ENCODE measurements around the gene CDC42SE2. TPM values are rescaled to one million over a fixed set of nuclear protein-coding genes. Genes with fewer than 3 reads are reported as not detected.
"Not testable (repeated sequence)": the region's sequence is repeated elsewhere in the genome, so short reads cannot be mapped to it uniquely, and the experiment has no call there.

CDC42SE2 gene
- total RNA-seq, 2 donors from 2014 or later, result 84.6 to 102 TPM

DNA sequence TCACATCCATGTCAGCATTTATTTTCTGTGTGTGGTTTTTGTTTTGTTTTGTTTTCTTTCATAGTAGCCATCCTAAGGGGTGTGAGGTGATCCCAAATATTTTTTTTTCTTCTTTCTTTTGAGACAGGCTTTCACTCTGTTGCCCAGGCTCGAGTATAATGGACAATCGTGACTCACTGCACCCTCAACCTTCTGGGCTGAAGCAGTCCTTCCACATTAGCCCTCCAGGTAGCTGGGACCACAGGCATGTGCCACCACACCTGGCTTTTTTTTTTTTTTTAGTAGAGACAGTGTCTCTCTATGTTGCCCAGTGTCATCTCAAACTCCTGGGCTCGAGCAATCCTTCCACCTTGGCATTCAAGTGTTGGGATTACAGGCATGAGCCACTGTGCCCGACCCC lies 59.1 kb downstream of the CDC42SE2 start:
- no peak for DNase-seq (ENCODE audit: low spot score in 2 of 2)
- Mint-ChIP-seq H3K36me3 (peaks cover 0 to 57% of the 10 kb centered on the region in 2 donors), H3K27ac (peak overlapping the region; percentile 50 to 81), H3K9me3 (no peaks in the 10 kb centered on the region)
- no peak for ATAC-seq

DNA sequence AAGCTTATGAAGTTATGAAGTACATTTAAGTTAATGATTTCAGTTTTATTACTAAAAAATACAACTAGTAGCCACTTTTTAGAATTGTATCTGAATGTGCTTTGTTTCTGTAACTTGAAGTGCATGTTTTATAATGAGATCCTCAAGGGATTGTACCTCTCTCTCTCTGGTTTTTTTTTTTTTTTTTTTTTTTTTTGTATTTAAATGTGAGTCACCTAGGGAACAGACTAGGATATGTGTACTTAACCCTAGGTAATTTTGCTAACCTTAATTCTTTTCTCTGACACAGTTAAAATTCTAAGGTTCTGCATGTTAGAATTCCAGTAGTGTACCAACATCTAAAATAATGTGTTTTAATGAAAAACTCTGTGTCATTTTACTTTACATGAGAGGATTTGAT lies 59.5 kb downstream of the CDC42SE2 start:
- H3K27ac Mint-ChIP-seq, result peak overlapping the region; percentile 50 to 77

GRCh38 chr5:131324303-131324702 lies 60.5 kb downstream of the CDC42SE2 start:
- H3K27ac Mint-ChIP-seq, result peak overlapping the region in 1 of 2 donors; percentile 36
- DNase-seq (ENCODE audit: low spot score in 2 of 2), result no peak
- H3K36me3 Mint-ChIP-seq, result peaks cover 0 to 56% of the 10 kb centered on the region in 2 donors
- ATAC-seq, result no peak
- no peaks in the 10 kb centered on the region for H3K9me3 Mint-ChIP-seq

More for the DNA sequence above, 59.5 kb downstream of the CDC42SE2 start:
- Mint-ChIP-seq H3K9me3 (no peaks in the 10 kb centered on the region), H3K36me3 (peaks cover 0 to 56% of the 10 kb centered on the region in 2 donors)
- no peak for DNase-seq (ENCODE audit: low spot score in 2 of 2)
- peak in 1 of 2 donors; percentile 51 for ATAC-seq

DNA sequence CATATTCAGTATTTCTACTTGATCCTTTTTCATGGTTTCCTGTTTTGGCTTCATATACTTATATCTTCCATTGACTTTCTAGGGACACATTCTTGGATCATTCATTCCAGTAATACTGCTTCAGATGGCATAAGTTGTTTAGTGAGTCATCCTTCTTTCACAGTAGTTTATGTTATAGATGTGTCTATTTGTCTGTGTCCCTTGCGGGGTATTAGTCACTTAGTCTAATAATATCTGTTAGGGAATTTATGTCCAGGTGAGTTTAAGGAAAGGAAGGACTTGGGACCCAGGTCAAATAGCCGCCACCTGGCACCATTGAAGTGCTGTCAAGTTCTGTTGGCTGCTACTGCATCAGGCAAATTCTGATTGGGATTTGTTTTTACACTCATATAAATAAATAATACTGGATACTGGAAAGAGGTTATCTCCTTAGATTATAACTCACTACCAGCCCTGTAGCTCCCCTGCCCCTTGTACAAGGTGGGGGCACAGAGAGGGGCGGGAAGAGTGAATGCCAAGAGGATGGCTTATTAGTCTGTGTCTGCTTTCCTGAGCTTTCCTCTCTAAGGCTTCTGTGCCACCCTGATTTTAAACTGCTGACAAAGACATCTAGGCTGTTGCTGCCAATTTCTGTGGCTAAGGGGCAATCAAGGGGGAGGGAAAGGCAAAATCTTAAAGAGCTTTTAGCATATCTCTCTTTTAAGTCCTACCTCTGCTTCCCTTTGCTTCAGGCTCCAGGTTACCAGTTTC lies 64.9 kb downstream of the CDC42SE2 start:
- Mint-ChIP-seq H3K36me3 (peaks cover 0 to 43% of the 10 kb centered on the region in 2 donors), H3K27ac (peak overlapping the region in 1 of 2 donors; percentile 29), H3K9me3 (peaks cover 0 to 4% of the 10 kb centered on the region in 2 donors)
- DNase-seq (ENCODE audit: low spot score in 2 of 2) (no peak), ATAC-seq (peak; percentile 86 to 88)

DNA sequence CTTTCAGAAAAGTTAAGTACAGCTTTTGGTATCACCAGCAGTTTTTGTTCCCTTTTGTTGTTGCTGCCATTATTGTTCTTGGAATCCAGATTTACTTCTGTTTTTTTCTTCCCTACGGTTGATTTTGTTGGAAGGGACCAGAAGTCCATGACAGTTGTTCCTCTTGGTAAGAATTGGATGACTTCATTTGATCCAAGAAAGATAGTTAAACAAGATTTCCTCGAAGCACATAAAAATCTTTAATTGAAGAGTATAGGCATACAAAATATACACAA lies 65.4 kb downstream of the CDC42SE2 start:
- Mint-ChIP-seq H3K36me3 (peaks cover 0 to 42% of the 10 kb centered on the region in 2 donors), H3K9me3 (peaks cover 0 to 4% of the 10 kb centered on the region in 2 donors), H3K27ac (peak overlapping the region in 1 of 2 donors; percentile 29)
- no peak for DNase-seq (ENCODE audit: low spot score in 2 of 2)
- no peak for ATAC-seq

DNA sequence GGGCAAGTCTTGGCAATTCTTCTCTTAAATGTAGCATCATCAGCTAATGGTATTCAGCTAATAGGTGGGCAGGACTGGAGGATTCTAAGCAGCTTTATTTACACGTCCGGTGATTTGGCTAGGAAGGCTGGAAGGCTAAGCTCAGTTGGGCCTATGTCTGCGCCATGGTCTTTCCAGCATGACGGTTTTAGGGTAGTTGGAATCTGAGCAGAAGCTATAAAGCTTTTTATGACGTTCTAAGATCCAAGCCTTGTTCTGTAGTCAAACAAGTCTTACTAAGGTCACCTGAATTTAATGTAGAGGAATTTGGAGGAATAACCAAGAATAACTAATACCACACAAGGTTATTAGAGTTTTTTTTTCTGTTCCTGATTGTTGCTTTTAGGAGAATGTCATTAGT lies 66.2 kb downstream of the CDC42SE2 start:
- no peak for ATAC-seq
- Mint-ChIP-seq H3K36me3 (peaks cover under 1 to 48% of the 10 kb centered on the region in 2 donors), H3K9me3 (peaks cover 1 to 5% of the 10 kb centered on the region in 2 donors), H3K27ac (peak overlapping the region in 1 of 2 donors; percentile 40)
- DNase-seq (ENCODE audit: low spot score in 2 of 2), result no peak

GRCh38 chr5:131335756-131336155 lies 71.9 kb downstream of the CDC42SE2 start:
- peak overlapping the region in 1 of 2 donors; percentile 57 for H3K27ac Mint-ChIP-seq
- ATAC-seq; DNase-seq (ENCODE audit: low spot score in 2 of 2): not testable (repeated sequence)
- peaks cover 32 to 64% of the 10 kb centered on the region in 2 donors for H3K36me3 Mint-ChIP-seq
- H3K9me3 Mint-ChIP-seq, result peaks cover 10 to 15% of the 10 kb centered on the region in 2 donors

DNA sequence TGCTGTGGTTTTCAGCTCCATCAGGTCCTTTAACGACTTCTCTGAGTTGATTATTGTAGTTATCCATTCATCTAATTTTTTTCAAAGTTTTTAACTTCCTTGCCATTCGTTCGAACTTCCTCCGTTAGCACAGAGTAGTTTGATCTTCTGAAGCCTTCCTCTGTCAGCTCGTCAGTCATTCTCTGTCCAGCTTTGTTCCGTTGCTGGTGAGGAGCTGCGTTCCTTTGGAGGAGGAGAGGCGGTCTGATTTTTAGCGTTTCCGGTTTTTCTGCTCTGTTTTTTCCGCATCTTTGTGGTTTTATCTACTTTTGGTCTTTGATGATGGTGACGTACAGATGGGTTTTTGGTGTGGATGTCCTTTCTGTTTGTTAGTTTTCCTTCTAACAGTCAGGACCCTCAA lies 72.9 kb downstream of the CDC42SE2 start:
- not testable (repeated sequence) for ATAC-seq; DNase-seq (ENCODE audit: low spot score in 2 of 2)
- peak overlapping the region in 1 of 2 donors; percentile 83 for H3K27ac Mint-ChIP-seq
- H3K36me3 Mint-ChIP-seq, result peaks cover 40 to 64% of the 10 kb centered on the region in 2 donors
- peaks cover 10 to 15% of the 10 kb centered on the region in 2 donors for H3K9me3 Mint-ChIP-seq

- H3K36me3 Mint-ChIP-seq, result peaks cover 40 to 64% of the 10 kb centered on the region in 2 donors
- H3K27ac Mint-ChIP-seq, result peak overlapping the region; percentile 83 to 88
- not testable (repeated sequence) for DNase-seq (ENCODE audit: low spot score in 2 of 2); ATAC-seq
- H3K9me3 Mint-ChIP-seq, result peaks cover 10 to 15% of the 10 kb centered on the region in 2 donors
Measured at GRCh38 chr5:131337240-131338050, 73.6 kb downstream of the CDC42SE2 start.

GRCh38 chr5:131338051-131338453 lies 74.2 kb downstream of the CDC42SE2 start:
- no peak for ATAC-seq
- Mint-ChIP-seq H3K36me3 (peaks cover 42 to 68% of the 10 kb centered on the region in 2 donors), H3K27ac (peak overlapping the region; percentile 59 to 88), H3K9me3 (peaks cover 12 to 16% of the 10 kb centered on the region in 2 donors)
- no peak for DNase-seq (ENCODE audit: low spot score in 2 of 2)

- peaks cover 46 to 73% of the 10 kb centered on the region in 2 donors for H3K36me3 Mint-ChIP-seq
- peaks cover 15 to 22% of the 10 kb centered on the region in 2 donors for H3K9me3 Mint-ChIP-seq
- DNase-seq (ENCODE audit: low spot score in 2 of 2); ATAC-seq: not testable (repeated sequence)
- peak overlapping the region; percentile 78 to 95 for H3K27ac Mint-ChIP-seq
Measured at GRCh38 chr5:131344288-131344687, 80.4 kb downstream of the CDC42SE2 start.

DNA sequence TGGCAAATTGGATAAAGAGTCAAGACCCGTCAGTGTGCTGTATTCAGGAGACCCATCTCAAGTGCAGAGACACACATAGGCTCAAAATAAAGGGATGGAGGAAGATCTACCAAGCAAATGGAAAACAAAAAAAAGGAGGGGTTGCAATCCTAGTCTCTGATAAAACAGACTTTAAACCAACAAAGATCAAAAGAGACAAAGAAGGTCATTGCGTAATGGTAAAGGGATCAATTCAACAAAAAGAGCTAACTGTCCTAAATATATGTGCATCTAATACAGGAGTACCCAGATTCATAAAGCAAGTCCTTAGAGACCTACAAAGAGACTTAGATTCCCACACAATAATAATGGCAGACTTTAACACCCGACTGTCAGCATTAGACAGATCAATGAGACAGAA lies 82.4 kb downstream of the CDC42SE2 start:
- Mint-ChIP-seq H3K27ac (peak overlapping the region in 1 of 2 donors; percentile 78), H3K9me3 (peaks cover 15 to 22% of the 10 kb centered on the region in 2 donors), H3K36me3 (peaks cover 41 to 65% of the 10 kb centered on the region in 2 donors)
- DNase-seq (ENCODE audit: low spot score in 2 of 2); ATAC-seq: not testable (repeated sequence)

DNA sequence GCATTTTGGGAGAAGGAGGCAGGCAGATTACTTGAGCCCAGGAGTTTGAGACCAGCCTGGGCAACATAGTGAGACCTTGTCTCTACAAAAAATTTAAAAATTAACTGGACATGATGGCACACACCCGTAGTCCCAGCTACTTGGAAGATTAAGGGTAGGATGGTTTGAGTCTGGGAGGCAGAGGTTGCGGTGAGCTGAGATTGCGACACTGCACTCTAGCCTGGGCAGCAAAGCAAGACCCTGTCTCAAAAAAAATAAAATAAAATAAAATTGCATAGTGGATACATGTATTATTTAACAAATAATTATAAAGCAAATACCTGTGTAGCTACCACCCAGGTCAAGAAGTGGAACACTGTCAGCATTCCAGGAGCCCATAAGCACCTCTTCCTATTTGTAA lies 90.1 kb downstream of the CDC42SE2 start:
- no peak for DNase-seq (ENCODE audit: low spot score in 2 of 2)
- Mint-ChIP-seq H3K9me3 (no peaks in the 10 kb centered on the region), H3K27ac (no peak overlapping the region), H3K36me3 (peaks cover 0 to under 1% of the 10 kb centered on the region in 2 donors)
- ATAC-seq, result no peak

DNA sequence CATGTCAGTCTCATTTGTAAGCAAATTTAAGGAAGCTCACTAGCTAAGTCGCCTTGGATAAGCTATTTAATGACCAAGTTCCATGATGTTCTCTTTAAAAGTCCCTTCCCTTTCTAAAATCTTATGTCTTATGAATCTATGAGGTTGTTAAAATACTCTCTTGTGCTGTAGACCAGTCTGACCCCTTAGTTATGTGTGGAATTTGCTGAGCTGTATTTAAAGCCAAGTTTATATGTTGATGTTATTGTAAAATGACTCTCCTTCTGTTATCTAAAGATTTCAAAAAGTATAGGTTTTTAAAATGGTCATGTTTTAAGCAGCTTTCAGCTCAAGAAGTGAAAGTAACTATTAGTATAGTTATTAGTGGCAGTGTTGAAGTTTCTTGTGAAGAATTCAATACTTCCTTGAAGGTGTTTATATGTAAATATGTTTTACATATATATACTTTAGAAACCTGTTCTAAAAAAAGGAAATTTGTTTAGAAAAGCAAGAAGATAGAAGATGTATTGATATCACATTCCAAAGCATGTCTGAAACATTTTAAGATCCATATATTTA lies 92.2 kb downstream of the CDC42SE2 start:
- Mint-ChIP-seq H3K9me3 (no peaks in the 10 kb centered on the region), H3K36me3 (peaks cover 0 to 20% of the 10 kb centered on the region in 2 donors), H3K27ac (peak overlapping the region; percentile 26 to 75)
- no peak for DNase-seq (ENCODE audit: low spot score in 2 of 2)
- ATAC-seq, result no peak

DNA sequence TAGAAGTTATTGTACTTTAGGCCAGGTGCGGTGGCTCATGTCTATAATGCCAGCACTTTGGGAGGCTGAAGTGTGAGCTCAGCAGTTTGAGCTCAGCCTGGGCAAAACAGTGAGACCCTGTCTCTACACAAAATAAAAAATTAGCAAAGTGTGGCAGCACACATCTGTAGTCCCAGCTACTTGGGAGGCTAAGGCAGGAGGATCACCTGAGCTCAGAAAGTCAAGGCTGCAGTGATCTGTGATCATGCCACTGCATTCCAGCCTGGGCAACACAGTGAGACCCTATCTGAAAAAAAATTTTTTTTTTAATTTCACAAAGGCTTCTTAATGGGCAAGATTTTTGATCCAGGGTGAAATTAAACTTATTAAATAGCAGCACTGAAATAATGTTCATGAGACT lies 92.8 kb downstream of the CDC42SE2 start:
- ATAC-seq (no peak), DNase-seq (ENCODE audit: low spot score in 2 of 2) (no peak)
- no peaks in the 10 kb centered on the region for H3K9me3 Mint-ChIP-seq
- peaks cover 0 to 26% of the 10 kb centered on the region in 2 donors for H3K36me3 Mint-ChIP-seq
- H3K27ac Mint-ChIP-seq, result peak overlapping the region; percentile 84 to 92

DNA sequence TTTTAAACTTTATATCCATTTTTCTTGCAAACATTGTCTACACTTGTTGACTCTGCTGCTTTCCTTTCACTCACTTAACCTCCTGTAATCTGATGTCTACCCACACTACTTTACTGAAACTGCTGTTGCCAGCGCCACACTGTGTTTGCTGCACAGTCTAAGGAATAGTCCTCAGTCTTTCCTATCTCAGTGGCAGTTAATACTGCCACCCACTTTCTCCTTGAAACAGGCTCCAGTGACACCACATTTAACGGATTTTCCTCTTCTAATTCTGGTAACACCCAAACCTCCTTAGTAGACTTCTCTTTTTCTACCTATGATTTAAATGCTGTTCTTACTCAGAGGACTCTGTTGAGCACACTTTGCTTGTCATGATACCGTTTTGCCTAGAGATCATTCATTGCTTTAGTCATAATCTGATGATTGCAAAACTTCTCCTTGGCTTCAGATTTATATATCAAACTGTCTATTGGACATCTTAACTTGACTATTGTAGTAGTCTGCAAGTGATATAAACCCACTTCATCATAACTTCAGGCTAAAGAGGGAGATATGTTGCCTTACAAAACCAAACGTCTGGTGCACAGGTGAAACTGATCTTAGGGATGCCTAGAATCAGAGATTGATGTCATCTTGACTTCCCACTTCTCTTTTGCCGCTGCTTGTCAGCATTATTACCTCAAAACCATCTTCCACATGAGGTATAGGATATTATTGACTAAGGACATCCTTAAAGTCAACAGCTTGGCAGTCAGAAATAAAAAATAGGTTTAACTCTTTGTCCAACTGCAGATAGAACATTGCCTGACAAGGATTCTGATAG lies 94.1 kb downstream of the CDC42SE2 start:
- peak; percentile 89 for ATAC-seq

More for the DNA sequence above, 94.1 kb downstream of the CDC42SE2 start:
- H3K27ac Mint-ChIP-seq, result peak overlapping the region; percentile 84 to 92
- DNase-seq (ENCODE audit: low spot score in 2 of 2), result peak in 1 of 2 donors; percentile 42
- H3K9me3 Mint-ChIP-seq, result no peaks in the 10 kb centered on the region
- peaks cover 4 to 33% of the 10 kb centered on the region in 2 donors for H3K36me3 Mint-ChIP-seq

All from activated naive CD4-positive, alpha-beta T cell treated with anti-CD3 and anti-CD28 coated beads, Interleukin-2, amount 50 U/mL, for 72 hours (primary cell).